GM12878 (cell line): ENCODE measurements around the gene ABCB8. TPM values are rescaled to one million over a fixed set of nuclear protein-coding genes. Genes with fewer than 3 reads are reported as not detected.
"Not testable (repeated sequence)": the region's sequence is repeated elsewhere in the genome, so short reads cannot be mapped to it uniquely, and the experiment has no call there.

Experiments
- ATAC-seq: fragments of 200-7000 bp; cut with Tn5 transposase; 3 replicates; pipeline ENCODE4 v1.9.1; 2020; ENCODE audit warnings: mild to moderate bottlenecking, moderate library complexity
- BruUV-seq: library from RNA; stranded (reverse); fragments of 400-500 nt; replicated peaks from 2 replicates; lab custom pipeline; 2021; lab: Mats Ljungman, UMichigan
- CTCF ChIA-PET: fragments of 300-600 bp; sonication (Branson Sonifier 250); formaldehyde crosslinking; extraction: SDS; loops from one replicate; lab custom pipeline; 2021; ENCODE audit warnings: inconsistent platforms; lab: Yijun Ruan, JAX
- POLR2A ChIA-PET: fragments of 350-600 bp; formaldehyde crosslinking; extraction: SDS; loops from one replicate; lab custom pipeline; 2021; ENCODE audit warnings: inconsistent platforms; lab: Charles Lee
- RAD21 ChIA-PET: fragments of 300-600 bp; sonication (Branson Sonifier 250); formaldehyde crosslinking; loops from one replicate; lab custom pipeline; 2023; ENCODE audit warnings: antibody characterized with exemption; ENCODE audit not compliant: unreplicated experiment; lab: Charles Lee
- SMC1A ChIA-PET: fragments of 300-600 bp; sonication (Branson Sonifier 250); formaldehyde crosslinking; loops from one replicate; lab custom pipeline; 2023; ENCODE audit not compliant: unreplicated experiment, uncharacterized antibody; lab: Charles Lee
- DNase-seq: peaks from one replicate; pipeline ENCODE4 v3.0.0-alpha.2; 2011; ENCODE audit warnings: low read depth, low spot score
- FAIRE-seq: peaks from 3 replicates; lab custom pipeline; 2011; peaks lifted over from hg19 to GRCh38; lab: Jason Lieb, UNC
- H2AFZ ChIP-seq: 2 replicates; pipeline ENCODE4 v1.6.0; 2011; ENCODE audit warnings: low read depth, low read length, control low read depth; ENCODE audit not compliant: control insufficient read depth
- H3K27ac ChIP-seq: 2 replicates; pipeline ENCODE4 v1.5.1; 2011; ENCODE audit warnings: control low read depth; ENCODE audit not compliant: control insufficient read depth, insufficient read depth
- H3K27me3 ChIP-seq, 2 experiments: replicated peaks in 1 of 2; 2 replicates each; pipeline versions ENCODE4 v1.6.0 to v1.6.1; 2011; ENCODE audit warnings: low read length in 1 of 2; ENCODE audit not compliant: control insufficient read depth in 2 of 2, insufficient read depth in 2 of 2
- H3K36me3 ChIP-seq, 2 experiments: 2 replicates each; pipeline ENCODE4 v1.5.1; 2011; ENCODE audit warnings: low read length in 1 of 2; ENCODE audit not compliant: control insufficient read depth in 2 of 2, insufficient read depth in 2 of 2
- H3K4me1 ChIP-seq: 2 replicates; pipeline ENCODE4 v1.6.1; 2011; ENCODE audit warnings: mild to moderate bottlenecking, low read length, moderate library complexity, mixed read lengths; ENCODE audit not compliant: control insufficient read depth, insufficient read depth
- H3K4me2 ChIP-seq: 2 replicates; pipeline ENCODE4 v1.6.0; 2011; ENCODE audit warnings: control low read depth; ENCODE audit not compliant: control insufficient read depth, insufficient read depth
- H3K4me3 ChIP-seq: fragments of 200-600 bp; sonication (generic); 2 replicates; pipeline ENCODE4 v1.5.1; 2016
- H3K79me2 ChIP-seq: 2 replicates; pipeline ENCODE4 v1.6.0; 2011; ENCODE audit warnings: low read length; ENCODE audit not compliant: control insufficient read depth, insufficient read depth
- H3K9ac ChIP-seq: 2 replicates; pipeline ENCODE4 v1.8.0; 2011; ENCODE audit warnings: low read length, control low read depth, mixed read lengths; ENCODE audit not compliant: control insufficient read depth, insufficient read depth
- H3K9me3 ChIP-seq: replicated peaks from 3 replicates; pipeline ENCODE4 v1.5.1; 2011; ENCODE audit warnings: mild to moderate bottlenecking, low read length; ENCODE audit not compliant: control insufficient read depth, insufficient read depth
- H4K20me1 ChIP-seq: 2 replicates; pipeline ENCODE4 v1.6.0; 2011; ENCODE audit not compliant: control insufficient read depth, insufficient read depth
- ATF7 ChIP-seq: fragments of 450-650 bp; IDR thresholded peaks from 2 replicates; pipeline ENCODE4 v1.6.1; 2016; ENCODE audit warnings: low read depth, mild to moderate bottlenecking
- CREM ChIP-seq: IDR thresholded peaks from 2 replicates; pipeline ENCODE4 v1.6.1; 2014; ENCODE audit warnings: antibody characterized with exemption, low read depth
- ETV6 ChIP-seq, 2 experiments: fragments of 450-650 bp in 1 of 2; IDR thresholded peaks in 1 of 2; conservative IDR thresholded peaks in 1 of 2; 2 replicates each; pipeline ENCODE4 v1.6.1; 2014; ENCODE audit warnings: antibody characterized with exemption in 1 of 2, borderline replicate concordance in 1 of 2, low read depth in 1 of 2, mild to moderate bottlenecking in 1 of 2, moderate library complexity in 1 of 2
- HDGF ChIP-seq: fragments of 450-650 bp; IDR thresholded peaks from 2 replicates; pipeline ENCODE4 v1.6.1; 2016; ENCODE audit warnings: antibody characterized with exemption
- KDM1A ChIP-seq: fragments of 200-600 bp; sonication (generic); IDR thresholded peaks from 2 replicates; pipeline ENCODE4 v1.6.1; 2016; ENCODE audit warnings: borderline replicate concordance
- TARDBP ChIP-seq: IDR thresholded peaks from 2 replicates; pipeline ENCODE4 v1.6.1; 2016; ENCODE audit warnings: borderline replicate concordance
- WGBS: methylation state at CpG from one replicate; pipeline ENCODE4 v1.1.6; 2016; ENCODE audit warnings: low lambda C conversion rate; ENCODE audit not compliant: insufficient replicate concordance, insufficient coverage; ENCODE audit errors: missing lambda C conversion rate; 5-methylcytosine and 5-hydroxymethylcytosine counted together
- in situ Hi-C: fragments of 300-500 bp; cut with MboI; formaldehyde crosslinking; loops from 9 replicates; pipeline ENCODE4 v1.14.3; 2018; ENCODE audit warnings: mixed read lengths
- intact Hi-C: fragments of 100-400 bp; cut with micrococcal nuclease; formaldehyde crosslinking; loops from one replicate; pipeline ENCODE4 v1.14.2; 2022; ENCODE audit not compliant: unreplicated experiment
- polyA plus RNA-seq, 11 experiments: library from polyadenylated mRNA; depleted of rRNA in 4 of 11; unstranded in 6 of 11; stranded (reverse) in 5 of 11; fragments of >200 nt; fragmentation: Nextera tagmentation in 4 of 11; fragmentation: Illumina TruSeq in 1 of 11; extraction: Ambion mirVana in 4 of 11; extraction: Trizol in 1 of 11; gene quantifications; 1 replicate in 1 of 11; 2 replicates in 10 of 11; pipeline versions ENCODE4 v1.2.1 to v1.2.3, GENCODE V29; 2011 to 2016; ENCODE audit warnings: inconsistent platforms in 2 of 11, missing spikeins in 2 of 11, low read depth in 1 of 11
- total RNA-seq, 4 experiments: library from RNA; depleted of rRNA in 3 of 4; stranded (reverse); fragments of >200 nt in 3 of 4; fragmentation: Illumina TruSeq in 1 of 4; extraction: Trizol in 1 of 4; gene quantifications; 2 replicates each; pipeline versions ENCODE4 v1.2.1 to v1.2.3, GENCODE V29; 2013 to 2021

Gene ABCB8
- total and polyA plus RNA-seq, 10 of the 15 experiments (the other 5 are each of a cell fraction or from before 2014, with no cell fraction given) = 0.77 to 34.8 (median 18.9) TPM

DNA sequence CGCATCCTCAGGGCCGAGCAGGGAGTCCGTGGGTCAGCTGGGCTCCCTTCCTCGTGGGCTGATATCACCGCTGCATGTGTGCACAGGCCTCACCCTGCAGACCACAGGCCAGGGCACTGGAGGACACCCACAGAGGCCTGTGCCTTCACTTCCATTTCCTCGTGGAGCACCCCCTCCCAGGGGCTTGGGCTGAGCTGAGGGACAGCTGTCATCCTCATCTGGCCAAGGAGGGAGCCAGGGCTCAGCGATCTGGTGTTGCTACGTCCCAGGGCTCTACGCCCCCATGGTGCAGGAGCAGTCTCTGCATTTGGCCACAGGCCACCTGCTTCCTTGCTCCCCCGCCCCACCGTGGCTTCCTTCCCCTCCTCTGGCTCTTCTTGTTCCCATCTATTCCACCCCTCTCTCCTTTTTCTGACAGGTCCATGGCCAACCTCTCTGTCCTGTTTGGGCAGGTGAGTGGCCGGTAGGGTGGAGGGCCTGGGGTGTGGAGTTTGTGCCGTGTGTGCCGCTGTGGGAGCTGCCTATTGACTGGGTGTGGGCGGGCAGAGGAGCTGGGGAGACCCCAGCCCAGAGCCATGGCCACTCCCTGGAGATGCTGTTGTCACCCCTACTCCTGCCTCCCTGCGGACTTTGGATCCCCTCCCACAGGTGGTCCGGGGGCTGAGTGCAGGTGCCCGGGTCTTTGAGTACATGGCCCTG, 11.7 kb downstream of the ABCB8 start (continued):
- TF ChIP-seq ETV6 (conservative IDR thresholded peaks at IDR 0.05 in 1 of 2, IDR thresholded peaks at IDR 0.05 in 1 of 2; ENCODE audit: borderline replicate concordance in 1 of 2, low read depth in 1 of 2) = no peak
- TF ChIP-seq TARDBP = no peak
- TF ChIP-seq, all 136 proteins: peak for 0

DNA sequence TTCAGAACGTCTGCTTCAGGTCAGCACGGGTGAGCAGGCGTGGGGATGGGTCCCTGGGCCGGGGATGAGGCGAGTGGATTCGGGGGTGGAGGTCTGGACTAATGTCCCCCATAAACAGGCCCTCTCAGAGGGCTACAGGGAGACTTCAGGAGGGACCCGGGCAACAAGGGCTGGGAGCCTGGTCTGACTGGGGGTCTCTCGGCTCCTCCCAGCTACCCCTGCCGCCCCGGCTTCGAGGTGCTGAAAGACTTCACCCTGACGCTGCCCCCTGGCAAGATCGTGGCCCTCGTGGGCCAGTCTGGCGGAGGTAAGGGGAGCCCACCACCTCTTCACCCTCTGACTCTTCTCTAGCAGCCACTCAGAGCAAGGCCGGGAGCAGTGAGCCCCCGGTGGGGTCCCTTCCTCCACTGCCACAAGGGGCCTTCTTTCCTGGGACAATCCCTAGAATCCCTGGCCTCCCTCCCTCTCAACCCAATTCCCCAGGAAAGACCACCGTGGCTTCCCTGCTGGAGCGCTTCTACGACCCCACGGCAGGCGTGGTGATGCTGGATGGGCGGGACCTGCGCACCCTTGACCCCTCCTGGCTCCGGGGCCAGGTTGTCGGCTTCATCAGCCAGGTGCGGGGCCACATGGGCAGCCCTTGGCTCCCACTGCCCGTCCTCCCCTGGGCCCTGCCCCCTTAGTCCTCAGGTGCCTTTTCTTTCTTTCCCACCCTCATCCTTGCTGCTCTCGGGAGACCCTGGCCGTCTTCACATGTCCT, 12.5 kb downstream of the ABCB8 start:
- Histone ChIP-seq H3K27ac (no peak overlapping the region), H4K20me1 (no peaks in the 10 kb centered on the region)
- intact Hi-C loops = no loop called here
- TF ChIP-seq CREM (no peak), ATF7 (no peak), KDM1A (no peak), HDGF (no peak)
- TF ChIP-seq, all 136 proteins: peak for 0
- no peaks in the 10 kb centered on the region for H3K36me3 ChIP-seq
- H3K4me2 ChIP-seq = no peak overlapping the region
- no peak overlapping the region for H3K4me3 ChIP-seq
- H3K27me3 ChIP-seq = no peaks in the 10 kb centered on the region
- H3K9me3 ChIP-seq = no peaks in the 10 kb centered on the region
- ChIA-PET CTCF (interaction anchor here (1.5 kb wide), 1 partner anchor 12 kb away, joined by 4 read pairs; no protein-coding TSS in a partner anchor), RAD21 (no interaction called here), POLR2A (no interaction called here), SMC1A (no interaction called here)
- no peak for DNase-seq
- H3K4me1 ChIP-seq = no peaks in the 10 kb centered on the region
- no peak for FAIRE-seq
- in situ Hi-C loops = no loop called here
- 81% methylated on average over 30 of the region's 30 CpGs for WGBS
- BruUV-seq = no TSS peak
- no peaks in the 10 kb centered on the region for H3K79me2 ChIP-seq
- no peak for ATAC-seq
- H2AFZ ChIP-seq = no peak overlapping the region
- H3K9ac ChIP-seq = no peak overlapping the region

DNA sequence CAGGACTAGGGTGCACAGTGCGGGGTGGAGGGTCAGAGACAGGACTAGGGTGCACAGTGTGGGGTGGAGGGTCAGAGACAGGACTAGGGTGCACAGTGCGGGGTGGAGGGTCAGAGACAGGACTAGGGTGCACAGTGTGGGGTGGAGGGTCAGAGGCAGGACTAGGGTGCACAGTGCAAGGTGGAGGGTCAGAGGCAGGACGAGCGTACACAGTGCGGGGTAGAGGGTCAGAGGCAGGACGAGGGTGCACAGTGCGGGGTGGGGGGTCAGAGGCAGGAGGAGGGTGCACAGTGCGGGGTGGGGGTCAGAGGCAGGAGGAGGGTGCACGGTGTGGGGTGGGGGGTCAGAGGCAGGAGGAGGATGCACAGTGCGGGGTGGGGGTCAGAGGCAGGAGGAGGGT, 15.2 kb downstream of the ABCB8 start:
- H4K20me1 ChIP-seq, H3K9ac ChIP-seq, CTCF ChIA-PET, intact Hi-C loops, H3K36me3 ChIP-seq, BruUV-seq, SMC1A ChIA-PET, H3K4me3 ChIP-seq, H3K4me2 ChIP-seq, ATAC-seq, H3K79me2 ChIP-seq, POLR2A ChIA-PET, H3K9me3 ChIP-seq, H3K27ac ChIP-seq, RAD21 ChIA-PET, H3K4me1 ChIP-seq, DNase-seq, in situ Hi-C loops, FAIRE-seq, H2AFZ ChIP-seq, H3K27me3 ChIP-seq: not testable (repeated sequence)
- 82% methylated on average over 7 of the region's 10 CpGs for WGBS
